ENCODE data around the gene RAB25.

DNA sequence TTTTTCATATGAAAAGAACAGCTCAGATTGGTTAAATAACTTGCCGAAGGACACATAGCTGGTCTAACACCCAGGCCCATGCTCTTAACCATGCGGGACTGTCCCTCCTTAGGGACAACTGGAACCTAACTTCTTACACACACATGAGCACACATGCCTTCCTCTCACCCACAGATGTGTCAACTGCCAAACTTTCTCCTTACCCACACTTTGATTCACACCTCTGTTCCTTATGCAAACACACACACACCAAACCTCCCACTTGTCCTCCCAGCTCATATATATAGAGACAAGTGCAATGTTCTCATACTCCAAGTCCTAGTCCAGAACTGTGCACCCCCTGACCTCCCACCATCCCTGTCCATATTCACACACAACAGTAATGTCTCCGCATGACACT lies 4.3 kb downstream of the RAB25 start:
- TF ChIP-seq ZNF274 (IDR thresholded peaks at IDR 0.05; ENCODE audit: low read depth, low read length) (no peak), SUZ12 (IDR thresholded peaks at IDR 0.05; ENCODE audit: extremely low read depth, insufficient read depth, insufficient read length) (no peak), YY1 (IDR thresholded peaks at IDR 0.05; ENCODE audit: insufficient read depth, insufficient read length) (no peak)
